IMR-90 (cell line): ENCODE results near the gene FOXK1. TPM values are rescaled to one million over a fixed set of nuclear protein-coding genes. Genes with fewer than 3 reads are reported as not detected.

Source experiments
- ATAC-seq: fragments of 200-7000 bp; cut with Tn5 transposase; 2 replicates; pipeline ENCODE4 v1.9.1; 2020; ENCODE audit warnings: low read depth, mild to moderate bottlenecking, moderate library complexity
- BruUV-seq: library from RNA; stranded (reverse); fragments of 400-500 nt; replicated peaks from 2 replicates; lab custom pipeline; 2021; lab: Mats Ljungman, UMichigan
- CTCF ChIA-PET: fragments of 300-600 bp; formaldehyde crosslinking; extraction: SDS; loops from one replicate; lab custom pipeline; 2021; ENCODE audit warnings: antibody characterized with exemption; lab: Yijun Ruan, JAX
- POLR2A ChIA-PET: fragments of 300-600 bp; sonication (Branson Sonifier 250); formaldehyde crosslinking; loops from one replicate; lab custom pipeline; 2022; ENCODE audit warnings: antibody characterized with exemption; ENCODE audit not compliant: unreplicated experiment; lab: Charles Lee
- DNase-seq: peaks from one replicate; pipeline ENCODE4 v3.0.0; 2013
- H2AFZ ChIP-seq: replicated peaks from 2 replicates; pipeline ENCODE3; 2013; ENCODE audit warnings: low read length, mild to moderate bottlenecking; ENCODE audit not compliant: poor library complexity
- H2AK5ac ChIP-seq: 2 replicates; pipeline ENCODE4 v1.6.1; 2013; ENCODE audit warnings: low read depth, low read length, inconsistent platforms
- H2AK9ac ChIP-seq: replicated peaks from 2 replicates; pipeline ENCODE3; 2013; ENCODE audit warnings: mild to moderate bottlenecking, low read depth, low read length, moderate library complexity; ENCODE audit not compliant: poor library complexity
- H2BK120ac ChIP-seq: 2 replicates; pipeline ENCODE4 v1.6.1; 2013; ENCODE audit warnings: low read depth, low read length, inconsistent platforms
- H2BK15ac ChIP-seq: 3 replicates; pipeline ENCODE4 v1.6.1; 2013; ENCODE audit warnings: low read depth, low read length, inconsistent platforms
- H2BK20ac ChIP-seq: 2 replicates; pipeline ENCODE4 v1.6.1; 2013; ENCODE audit warnings: low read depth, mild to moderate bottlenecking, inconsistent platforms, low read length, moderate library complexity
- H2BK5ac ChIP-seq: 2 replicates; pipeline ENCODE4 v1.6.1; 2013; ENCODE audit warnings: mild to moderate bottlenecking, low read depth, low read length, inconsistent platforms; ENCODE audit not compliant: poor library complexity, severe bottlenecking
- H3K14ac ChIP-seq: replicated peaks from 2 replicates; pipeline ENCODE4 v1.6.1; 2013; ENCODE audit warnings: low read depth, low read length, inconsistent platforms
- H3K18ac ChIP-seq: 2 replicates; pipeline ENCODE4 v1.6.1; 2013; ENCODE audit warnings: low read depth, low read length, control low read depth
- H3K23ac ChIP-seq: 2 replicates; pipeline ENCODE4 v1.6.1; 2013; ENCODE audit warnings: low read depth, low read length, inconsistent platforms
- H3K27ac ChIP-seq: 2 replicates; pipeline ENCODE4 v1.5.1; 2013; ENCODE audit warnings: mild to moderate bottlenecking, control low read depth, low read length; ENCODE audit not compliant: insufficient read depth
- H3K27me3 ChIP-seq: 2 replicates; pipeline ENCODE4 v1.6.1; 2013; ENCODE audit warnings: low read length; ENCODE audit not compliant: control insufficient read depth, insufficient read depth
- H3K36me3 ChIP-seq: 2 replicates; pipeline ENCODE4 v1.6.1; 2013; ENCODE audit warnings: low read length, mixed read lengths; ENCODE audit not compliant: control insufficient read depth, insufficient read depth
- H3K4ac ChIP-seq: 2 replicates; pipeline ENCODE4 v1.6.1; 2013; ENCODE audit warnings: low read depth, low read length, inconsistent platforms
- H3K4me1 ChIP-seq: 2 replicates; pipeline ENCODE4 v1.6.1; 2013; ENCODE audit warnings: low read length, mixed read lengths; ENCODE audit not compliant: control insufficient read depth, insufficient read depth
- H3K4me2 ChIP-seq: 2 replicates; pipeline ENCODE4 v1.6.1; 2013; ENCODE audit warnings: low read depth, mild to moderate bottlenecking, control low read depth, low read length, moderate library complexity
- H3K4me3 ChIP-seq: 2 replicates; pipeline ENCODE4 v1.5.1; 2013; ENCODE audit warnings: low read depth, mild to moderate bottlenecking, control low read depth, low read length, moderate library complexity; ENCODE audit not compliant: insufficient read depth
- H3K56ac ChIP-seq: 2 replicates; pipeline ENCODE4 v1.6.1; 2013; ENCODE audit warnings: low read length, inconsistent platforms; ENCODE audit not compliant: insufficient read depth; ENCODE audit errors: extremely low read depth
- H3K79me1 ChIP-seq, 2 experiments: 2 replicates each; pipeline ENCODE4 v1.6.1; 2013; ENCODE audit warnings: low read length in 2 of 2, inconsistent platforms in 1 of 2, low read depth in 1 of 2
- H3K9ac ChIP-seq: 2 replicates; pipeline ENCODE4 v1.6.1; 2013; ENCODE audit warnings: low read depth, low read length, control low read depth
- H3K9me1 ChIP-seq: 2 replicates; pipeline ENCODE4 v1.6.1; 2013; ENCODE audit warnings: low read length, inconsistent platforms; ENCODE audit not compliant: insufficient read depth
- H3K9me3 ChIP-seq: 2 replicates; pipeline ENCODE4 v1.6.1; 2013; ENCODE audit warnings: low read length; ENCODE audit not compliant: control insufficient read depth, insufficient read depth
- H4K20me1 ChIP-seq: 2 replicates; pipeline ENCODE4 v1.6.1; 2013; ENCODE audit warnings: low read length, inconsistent platforms; ENCODE audit not compliant: insufficient read depth
- H4K5ac ChIP-seq: 2 replicates; pipeline ENCODE4 v1.6.1; 2013; ENCODE audit warnings: mild to moderate bottlenecking, low read depth, low read length, control low read depth
- H4K8ac ChIP-seq, 2 experiments: 2 replicates each; pipeline ENCODE4 v1.6.1; 2013; ENCODE audit warnings: low read depth in 2 of 2, low read length in 2 of 2, control low read depth in 1 of 2, inconsistent platforms in 1 of 2
- H4K91ac ChIP-seq: 2 replicates; pipeline ENCODE4 v1.6.1; 2013; ENCODE audit warnings: low read depth, low read length, inconsistent platforms; ENCODE audit not compliant: insufficient read depth
- BHLHE40 ChIP-seq: fragments of 150-350 bp; IDR thresholded peaks from 2 replicates; pipeline ENCODE4 v1.6.1; 2016; ENCODE audit warnings: mild to moderate bottlenecking, low read depth, low read length
- CEBPB ChIP-seq: IDR thresholded peaks from 2 replicates; pipeline ENCODE4 v1.6.1; 2012; ENCODE audit warnings: low read depth, low read length, improper control_type of control experiment
- CTCF ChIP-seq: conservative IDR thresholded peaks from 2 replicates; pipeline ENCODE4 v1.5.1; 2012; ENCODE audit warnings: mild to moderate bottlenecking, low read depth, low read length, improper control_type of control experiment
- ELK1 ChIP-seq: fragments of 150-350 bp; IDR thresholded peaks from 2 replicates; pipeline ENCODE4 v1.6.1; 2016; ENCODE audit warnings: low read depth, mild to moderate bottlenecking, low read length, moderate library complexity, borderline replicate concordance
- FOS ChIP-seq: fragments of 150-350 bp; IDR thresholded peaks from 2 replicates; pipeline ENCODE4 v1.6.1; 2016; ENCODE audit warnings: low read depth, low read length
- MAFK ChIP-seq: IDR thresholded peaks from 2 replicates; pipeline ENCODE4 v1.6.1; 2012; ENCODE audit warnings: low read depth, low read length, improper control_type of control experiment
- MAZ ChIP-seq: IDR thresholded peaks from 2 replicates; pipeline ENCODE4 v1.6.1; 2012; ENCODE audit warnings: low read depth, mild to moderate bottlenecking, low read length, improper control_type of control experiment, moderate library complexity, borderline replicate concordance
- MXI1 ChIP-seq: IDR thresholded peaks from 2 replicates; pipeline ENCODE4 v1.6.1; 2012; ENCODE audit warnings: low read depth, mild to moderate bottlenecking, low read length, moderate library complexity, borderline replicate concordance
- NFE2L2 ChIP-seq: fragments of 150-350 bp; IDR thresholded peaks from 2 replicates; pipeline ENCODE4 v1.6.1; 2016; ENCODE audit warnings: low read depth, mild to moderate bottlenecking, low read length
- POLR2A ChIP-seq: IDR thresholded peaks from 2 replicates; pipeline ENCODE4 v1.6.1; 2012; ENCODE audit warnings: mild to moderate bottlenecking, low read depth, low read length
- RAD21 ChIP-seq: IDR thresholded peaks from 2 replicates; pipeline ENCODE4 v1.6.1; 2012; ENCODE audit warnings: low read length, improper control_type of control experiment
- RCOR1 ChIP-seq: IDR thresholded peaks from 2 replicates; pipeline ENCODE4 v1.6.1; 2012; ENCODE audit warnings: mild to moderate bottlenecking, low read length, improper control_type of control experiment; ENCODE audit not compliant: insufficient replicate concordance
- RFX5 ChIP-seq: IDR thresholded peaks from 2 replicates; pipeline ENCODE4 v1.8.0; 2012; ENCODE audit warnings: low read depth, mild to moderate bottlenecking, low read length, moderate library complexity
- SMC3 ChIP-seq: fragments of 150-350 bp; IDR thresholded peaks from 2 replicates; pipeline ENCODE4 v1.6.1; 2016; ENCODE audit warnings: low read depth, mild to moderate bottlenecking, antibody characterized with exemption, low read length, moderate library complexity
- WGBS, 2 experiments: methylation state at CpG; one replicate each; pipeline versions ENCODE4 v1.1.5 to v1.1.7; 2013; ENCODE audit warnings: missing lambda C conversion rate in 2 of 2; ENCODE audit not compliant: insufficient read length in 1 of 2; ENCODE audit errors: extremely low coverage in 2 of 2; 5-methylcytosine and 5-hydroxymethylcytosine counted together
- dilution Hi-C: fragments of 300-500 bp; cut with HindIII; formaldehyde crosslinking; loops from one replicate; pipeline ENCODE4 v1.14.3; 2018; ENCODE audit warnings: low sequenced_read_pairs; ENCODE audit not compliant: unreplicated experiment
- in situ Hi-C: fragments of 300-500 bp; cut with MboI; formaldehyde crosslinking; loops from 3 replicates; pipeline ENCODE4 v1.14.3; 2019; ENCODE audit warnings: low sequenced_read_pairs, inconsistent platforms, mixed read lengths
- intact Hi-C: fragments of 100-400 bp; cut with micrococcal nuclease; formaldehyde crosslinking; loops from 2 replicates; pipeline ENCODE4 v1.10.0; 2022
- polyA plus RNA-seq, 3 experiments: library from polyadenylated mRNA; depleted of rRNA; stranded (reverse); fragments of >200 nt; gene quantifications; 2 replicates each; pipeline ENCODE4 v1.2.3, GENCODE V29; 2012; ENCODE audit warnings: low replicate concordance in 1 of 3
- total RNA-seq: library from RNA; depleted of rRNA; stranded (reverse); fragments of >200 nt; gene quantifications from 2 replicates; pipeline ENCODE4 v1.2.3, GENCODE V29; 2012

The FOXK1 gene
- total and polyA plus RNA-seq, 2 of the 4 experiments (the other 2 are of a cell fraction): 4.3 to 8.8 TPM

- H3K4ac ChIP-seq: no peak overlapping the region
- no peak overlapping the region for H3K27ac ChIP-seq
- no peak for DNase-seq
- no peak overlapping the region for H2BK5ac ChIP-seq
- ChIA-PET POLR2A (no interaction called here), CTCF (no interaction called here)
- in situ Hi-C loops: loop anchor here (25.0 kb wide), 1 partner anchor 1783 kb away; no protein-coding TSS in a partner anchor
- H3K4me1 ChIP-seq: peaks cover 2% of the 10 kb centered on the region; the same call in 1 of the 2 replicates
- H3K9ac ChIP-seq: no peak overlapping the region
- dilution Hi-C loops: no loop called here
- no peaks in the 10 kb centered on the region for H3K9me1 ChIP-seq
- H3K4me2 ChIP-seq: no peak overlapping the region
- ATAC-seq: no peak
- peaks cover 4 to 5% of the 10 kb centered on the region in 2 experiments; a peak in 1 of 4 replicates for H3K79me1 ChIP-seq
- no peak overlapping the region for H2AK9ac ChIP-seq
- no peak overlapping the region for H2AK5ac ChIP-seq
- no peak overlapping the region for H3K14ac ChIP-seq
- no TSS peak for BruUV-seq
- no peak overlapping the region for H2BK120ac ChIP-seq
- H3K36me3 ChIP-seq: no peaks in the 10 kb centered on the region
- H4K5ac ChIP-seq: no peak overlapping the region
- no peak overlapping the region for H2BK20ac ChIP-seq
- H3K9me3 ChIP-seq: no peaks in the 10 kb centered on the region
- no peak overlapping the region for H3K23ac ChIP-seq
- no peak overlapping the region for H3K18ac ChIP-seq
- no peak overlapping the region for H4K8ac ChIP-seq
- intact Hi-C loops: no loop called here
- H2BK15ac ChIP-seq: no peak overlapping the region
- H3K56ac ChIP-seq: no peak overlapping the region
- no peak overlapping the region for H4K91ac ChIP-seq
- TF ChIP-seq POLR2A (no peak), SMC3 (no peak), MAZ (no peak), RAD21 (no peak), CTCF (no peak), RCOR1 (no peak), BHLHE40 (no peak), MAFK (no peak), MXI1 (no peak), FOS (no peak), CEBPB (no peak), NFE2L2 (no peak), ELK1 (no peak), RFX5 (no peak)
- no peaks in the 10 kb centered on the region for H4K20me1 ChIP-seq
- H3K4me3 ChIP-seq: no peak overlapping the region
- no peaks in the 10 kb centered on the region for H3K27me3 ChIP-seq
- WGBS, 2 experiments: no CpG with 5 or more reads among the region's 2 CpGs
- H2AFZ ChIP-seq: no peak overlapping the region
Measured at GRCh38 chr7:4645246-4645645, 36.8 kb upstream of the FOXK1 start.
